Brain microvascular endothelial cell (primary cell): Measurements from ENCODE around the gene LZTR1.

Experiments used
- DNase-seq: peaks from one replicate; pipeline ENCODE4 v3.0.0-alpha.2; 2020
- H3K27ac ChIP-seq: fragments of 250-450 bp; sonication (Bioruptor Pico); 2 replicates; pipeline ENCODE4 v1.5.1; 2020; ENCODE audit warnings: mild to moderate bottlenecking, moderate library complexity
- H3K27me3 ChIP-seq: fragments of 250-450 bp; sonication (Bioruptor Pico); replicated peaks from 2 replicates; pipeline ENCODE4 v1.5.1; 2020; ENCODE audit warnings: mild to moderate bottlenecking
- H3K36me3 ChIP-seq: fragments of 250-450 bp; sonication (Bioruptor Pico); replicated peaks from 2 replicates; pipeline ENCODE4 v1.5.1; 2020; ENCODE audit warnings: mild to moderate bottlenecking
- H3K4me3 ChIP-seq: 2 replicates; pipeline ENCODE4 v1.5.1; 2011; ENCODE audit warnings: low read depth, mild to moderate bottlenecking, control low read depth, low read length, moderate library complexity
- in situ Hi-C: cut with HindIII; loops from 2 replicates; pipeline ENCODE4 v1.10.0; 2017; ENCODE audit warnings: low sequenced_read_pairs, low pct_ligation_motif_present
- TF ChIP-seq, protein P1 (sequence below): IDR thresholded peaks from 2 replicates; pipeline ENCODE4 v1.5.1; 2011; ENCODE audit warnings: low read depth, mild to moderate bottlenecking, moderate library complexity, low read length, control low read depth, inconsistent platforms; ENCODE audit errors: missing control alignments

The LZTR1 gene

DNA sequence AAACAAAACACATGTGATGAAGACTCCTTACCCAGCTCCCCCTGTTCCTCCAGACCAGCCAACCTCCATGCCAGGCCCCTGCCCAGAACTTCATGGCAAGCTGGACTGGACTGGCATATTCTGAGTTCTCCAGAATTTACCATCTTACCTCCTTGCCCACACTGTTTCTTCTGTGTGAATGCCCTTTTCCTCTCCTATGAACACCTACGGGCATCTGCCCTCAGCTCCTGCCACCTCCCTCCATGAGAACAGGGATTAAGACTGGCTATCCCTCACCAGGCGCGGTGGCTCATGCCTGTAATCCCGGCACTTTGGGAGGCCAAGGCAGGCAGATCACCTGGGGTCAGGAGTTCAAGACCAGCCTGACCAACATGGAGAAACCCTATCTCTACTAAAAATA lies 21.5 kb upstream of the LZTR1 start:
- Histone ChIP-seq H3K27ac (no peak overlapping the region), H3K36me3 (no peaks in the 10 kb centered on the region), H3K27me3 (peaks cover 11% of the 10 kb centered on the region), H3K4me3 (no peak overlapping the region)
- no peak for DNase-seq
- TF ChIP-seq, protein P1, sequence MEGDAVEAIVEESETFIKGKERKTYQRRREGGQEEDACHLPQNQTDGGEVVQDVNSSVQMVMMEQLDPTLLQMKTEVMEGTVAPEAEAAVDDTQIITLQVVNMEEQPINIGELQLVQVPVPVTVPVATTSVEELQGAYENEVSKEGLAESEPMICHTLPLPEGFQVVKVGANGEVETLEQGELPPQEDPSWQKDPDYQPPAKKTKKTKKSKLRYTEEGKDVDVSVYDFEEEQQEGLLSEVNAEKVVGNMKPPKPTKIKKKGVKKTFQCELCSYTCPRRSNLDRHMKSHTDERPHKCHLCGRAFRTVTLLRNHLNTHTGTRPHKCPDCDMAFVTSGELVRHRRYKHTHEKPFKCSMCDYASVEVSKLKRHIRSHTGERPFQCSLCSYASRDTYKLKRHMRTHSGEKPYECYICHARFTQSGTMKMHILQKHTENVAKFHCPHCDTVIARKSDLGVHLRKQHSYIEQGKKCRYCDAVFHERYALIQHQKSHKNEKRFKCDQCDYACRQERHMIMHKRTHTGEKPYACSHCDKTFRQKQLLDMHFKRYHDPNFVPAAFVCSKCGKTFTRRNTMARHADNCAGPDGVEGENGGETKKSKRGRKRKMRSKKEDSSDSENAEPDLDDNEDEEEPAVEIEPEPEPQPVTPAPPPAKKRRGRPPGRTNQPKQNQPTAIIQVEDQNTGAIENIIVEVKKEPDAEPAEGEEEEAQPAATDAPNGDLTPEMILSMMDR: no peak
- in situ Hi-C loops: no loop called here

DNA sequence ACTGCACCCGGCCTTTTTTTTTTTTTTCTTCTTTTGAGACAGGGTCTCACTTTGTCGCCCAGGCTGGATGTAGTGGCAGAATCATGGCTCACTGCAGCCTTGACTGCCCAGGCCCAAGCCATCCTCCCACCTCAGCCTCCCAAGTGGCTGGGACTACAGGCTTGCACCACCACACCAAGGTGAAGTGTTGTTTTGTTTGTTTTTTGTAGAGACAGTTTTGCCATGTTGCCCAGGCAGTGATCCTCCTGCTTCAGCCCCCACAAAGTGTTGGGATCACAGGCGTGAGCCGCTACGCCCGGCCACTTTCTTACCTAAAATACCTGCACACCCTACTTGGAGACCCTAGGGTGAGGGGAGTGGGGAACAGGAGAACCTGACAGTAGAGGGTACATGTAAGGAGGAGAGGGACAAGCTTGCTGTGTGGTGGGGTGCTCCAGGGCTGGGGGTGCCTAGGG lies 19.6 kb upstream of the LZTR1 start:
- H3K27me3 ChIP-seq: peaks cover 17% of the 10 kb centered on the region
- H3K36me3 ChIP-seq: no peaks in the 10 kb centered on the region
- in situ Hi-C loops: no loop called here
- H3K4me3 ChIP-seq: no peak overlapping the region
- no peak overlapping the region for H3K27ac ChIP-seq
- DNase-seq: no peak
- TF ChIP-seq, protein P1: no peak

DNA sequence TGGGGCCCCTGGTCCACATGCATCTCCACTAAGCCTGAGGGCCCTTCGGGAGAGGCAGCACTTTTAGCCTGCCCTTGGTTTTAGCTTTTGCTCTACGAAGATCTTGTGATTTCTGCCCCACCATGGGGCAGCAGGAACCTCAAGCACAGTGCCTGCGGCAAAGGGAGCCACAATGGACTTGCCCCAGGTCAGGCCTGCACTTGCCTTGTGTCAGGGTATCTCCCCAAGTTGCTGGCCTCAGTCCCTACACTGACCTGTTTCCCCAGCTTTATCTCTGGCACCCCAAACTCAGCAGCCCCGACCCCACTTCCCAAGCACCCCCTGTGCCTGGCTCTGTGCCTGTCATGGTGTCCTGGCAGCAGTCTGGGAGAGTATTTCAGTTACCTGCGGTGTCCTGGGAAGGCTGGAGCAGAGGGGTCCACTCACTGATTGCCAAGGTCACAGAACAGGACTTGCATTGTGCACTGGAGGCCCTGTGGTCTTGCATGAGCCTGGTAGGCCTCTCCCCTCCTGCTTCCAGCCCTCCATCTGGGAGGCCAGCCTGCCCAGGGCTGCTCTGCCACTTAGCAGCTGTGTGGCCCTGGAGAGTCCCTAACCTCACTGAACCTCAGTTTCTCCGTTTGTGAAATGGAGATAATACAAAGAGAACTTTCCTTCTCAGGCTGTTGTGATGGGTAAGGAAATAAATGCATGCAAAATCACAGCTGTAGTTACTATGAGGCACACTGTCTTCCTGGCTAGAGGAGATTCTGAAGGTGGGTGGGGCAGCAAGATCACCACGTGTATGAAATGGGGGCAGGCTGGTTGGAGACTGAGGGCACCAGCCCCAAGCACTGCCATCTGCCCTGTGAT lies 18.7 kb upstream of the LZTR1 start:
- Histone ChIP-seq H3K27me3 (peaks cover 17% of the 10 kb centered on the region), H3K4me3 (no peak overlapping the region), H3K36me3 (no peaks in the 10 kb centered on the region), H3K27ac (no peak overlapping the region)
- in situ Hi-C loops: no loop called here
- no peak for DNase-seq
- TF ChIP-seq, protein P1: no peak

DNA sequence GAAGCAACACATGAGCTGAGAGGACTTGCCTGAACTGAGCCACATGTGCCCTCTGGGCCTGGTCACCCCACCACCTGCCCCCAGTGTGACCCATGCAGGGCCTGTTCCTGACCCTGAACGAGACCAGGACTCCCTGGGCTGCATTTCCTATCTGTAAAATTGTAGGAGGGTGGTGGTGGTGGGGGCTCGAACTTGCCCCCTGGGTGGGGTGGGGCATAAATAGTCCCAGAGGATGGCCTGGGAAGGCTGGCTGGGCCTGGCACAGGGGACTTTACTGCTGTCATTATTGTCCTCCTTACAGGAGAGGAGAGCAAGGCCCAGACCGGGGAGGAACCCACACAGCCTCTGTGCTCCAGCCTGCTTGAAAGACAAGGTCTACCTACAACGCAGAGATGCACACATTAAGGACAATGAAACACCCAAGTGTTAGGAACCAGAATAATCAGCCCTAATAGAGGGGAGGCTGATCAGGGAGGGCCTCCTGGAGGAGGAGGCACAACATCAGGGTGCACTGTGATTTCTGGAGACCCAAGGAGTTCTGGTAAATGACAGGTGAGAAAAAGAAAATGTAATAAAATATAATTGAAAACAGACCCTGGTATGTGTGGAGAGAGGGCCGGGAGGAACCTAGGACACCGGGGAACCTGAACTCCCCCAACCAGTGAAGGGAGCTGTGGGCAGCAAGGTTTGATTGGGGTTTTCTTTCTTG lies 17.9 kb upstream of the LZTR1 start:
- in situ Hi-C loops: no loop called here
- DNase-seq: no peak
- TF ChIP-seq, protein P1: no peak
- Histone ChIP-seq H3K4me3 (no peak overlapping the region), H3K36me3 (no peaks in the 10 kb centered on the region), H3K27me3 (peaks cover 17% of the 10 kb centered on the region), H3K27ac (no peak overlapping the region)

DNA sequence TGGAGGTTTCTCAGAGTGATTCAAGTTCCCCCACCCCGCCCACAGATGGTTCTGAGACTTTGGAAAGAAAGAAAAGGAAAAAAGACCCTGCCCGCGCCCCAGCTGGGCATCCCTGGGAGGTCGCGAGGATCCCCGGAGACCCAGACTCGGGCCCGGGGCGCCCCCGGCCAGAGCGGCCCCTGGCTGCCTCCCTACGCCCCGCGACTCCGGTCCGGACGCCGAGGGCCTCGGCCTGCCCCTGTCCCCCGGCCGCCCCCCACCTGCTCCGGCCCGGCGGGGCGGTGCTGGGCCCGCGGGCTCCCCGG lies 17.3 kb upstream of the LZTR1 start:
- TF ChIP-seq, protein P1: no peak
- H3K27me3 ChIP-seq: peaks cover 17% of the 10 kb centered on the region
- in situ Hi-C loops: no loop called here
- no peaks in the 10 kb centered on the region for H3K36me3 ChIP-seq
- H3K27ac ChIP-seq: no peak overlapping the region
- no peak for DNase-seq
- no peak overlapping the region for H3K4me3 ChIP-seq
